Esophagus muscularis mucosa (tissue), 4 donors: ENCODE measurements around the gene MTRF1L.

ENCODE experiments used
- CTCF ChIP-seq, 3 experiments: fragments of 200-600 bp in 2 of 3; fragments of 450-650 bp in 1 of 3; sonication (generic) in 2 of 3; IDR thresholded peaks; one replicate each; pipeline ENCODE4 v1.5.1; 2017 to 2019; ENCODE audit warnings: antibody characterized with exemption in 3 of 3, mild to moderate bottlenecking in 2 of 3, moderate library complexity in 1 of 3
- EP300 ChIP-seq: sonication (generic); formaldehyde crosslinking; IDR thresholded peaks from one replicate; pipeline ENCODE4 v1.6.1; 2017; ENCODE audit warnings: antibody characterized with exemption
- POLR2A ChIP-seq: fragments of 450-650 bp; IDR thresholded peaks from one replicate; pipeline ENCODE4 v1.6.1; 2017; ENCODE audit warnings: antibody characterized with exemption, moderate library complexity, mild to moderate bottlenecking, low read depth
- POLR2AphosphoS5 ChIP-seq, 2 donors: sonication (generic); formaldehyde crosslinking; IDR thresholded peaks; one replicate each; pipeline ENCODE4 v1.6.1; 2017; ENCODE audit warnings: antibody characterized with exemption in 2 of 2

GRCh38 chr6:152986978-152987377 is 15.5 kb downstream of the MTRF1L start:
- no peak for TF ChIP-seq CTCF (IDR thresholded peaks at IDR 0.05)
- no peak for TF ChIP-seq EP300
- TF ChIP-seq POLR2A, result no peak
- TF ChIP-seq POLR2AphosphoS5 (IDR thresholded peaks at IDR 0.05), result no peak
